Stimulated activated CD4-positive, alpha-beta T cell treated with anti-CD3 and anti-CD28 coated beads, Interleukin-12 subunit alpha, Interleukin-12 subunit beta, amount 100 ng/mL, for 4 hours (primary cell): ENCODE data around the gene ATF6B.
A peak's percentile ranks its signal among the peaks of the same experiment; 100 is the strongest.
"Not testable (repeated sequence)": the region's sequence is repeated elsewhere in the genome, so short reads cannot be mapped to it uniquely, and the experiment has no call there.

ENCODE experiments used
- DNase-seq: peaks from one replicate; pipeline ENCODE4 v3.0.0-alpha.2; 2020

Gene ATF6B

DNA sequence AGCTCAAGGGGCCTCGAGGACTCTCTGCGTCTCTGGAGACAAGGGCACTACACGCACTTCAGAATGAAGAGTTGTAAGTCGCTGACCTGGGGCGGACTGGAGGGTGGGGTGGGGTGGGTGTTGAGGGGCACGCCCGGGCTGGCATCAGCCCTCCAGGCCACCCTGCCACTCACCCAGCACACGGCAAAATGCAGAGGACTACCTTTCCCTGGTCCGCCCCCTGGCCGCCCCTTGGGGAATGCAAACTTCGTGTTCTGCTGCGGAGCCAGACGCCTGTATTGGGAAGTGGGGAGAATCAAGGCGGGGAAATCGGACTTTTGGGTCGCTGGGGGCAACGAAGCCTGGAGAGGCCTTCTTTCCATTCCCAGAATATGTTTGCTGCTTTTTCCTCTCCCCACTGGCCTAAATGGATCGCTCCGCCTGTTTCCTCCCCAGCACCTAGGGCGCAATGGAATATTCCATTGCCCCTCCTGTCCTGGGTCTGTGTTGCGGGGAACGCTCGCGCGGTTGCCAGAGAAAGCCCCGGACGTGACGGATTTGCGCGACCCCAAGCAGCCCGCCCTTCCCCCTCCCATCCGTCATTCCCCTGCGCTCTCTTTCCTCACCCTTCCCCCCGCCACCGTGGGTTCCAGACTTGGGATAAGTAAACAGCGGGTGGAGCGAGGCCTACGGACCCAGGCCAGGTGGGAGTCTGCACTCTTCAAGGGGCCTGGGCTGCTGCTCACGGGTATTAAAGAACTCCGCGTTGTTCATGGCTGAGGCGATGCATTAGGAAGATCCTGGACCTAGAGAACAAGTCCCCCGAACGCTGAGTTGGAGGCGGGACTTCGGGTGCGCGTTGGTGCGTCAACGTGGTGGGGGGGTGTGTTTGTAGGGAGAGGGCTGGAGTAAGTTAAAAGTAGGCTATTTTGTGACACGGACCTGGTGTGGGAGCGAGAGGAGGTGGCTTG lies 25.8 kb upstream of the ATF6B start, which contains the start of gene PPT2:
PPT2 (plus strand) TSS at position 578 of the 950 bp plus-strand sequence. CDS start 454 bp downstream, outside the sequence.
- DNase-seq, result peak; percentile 65

DNA sequence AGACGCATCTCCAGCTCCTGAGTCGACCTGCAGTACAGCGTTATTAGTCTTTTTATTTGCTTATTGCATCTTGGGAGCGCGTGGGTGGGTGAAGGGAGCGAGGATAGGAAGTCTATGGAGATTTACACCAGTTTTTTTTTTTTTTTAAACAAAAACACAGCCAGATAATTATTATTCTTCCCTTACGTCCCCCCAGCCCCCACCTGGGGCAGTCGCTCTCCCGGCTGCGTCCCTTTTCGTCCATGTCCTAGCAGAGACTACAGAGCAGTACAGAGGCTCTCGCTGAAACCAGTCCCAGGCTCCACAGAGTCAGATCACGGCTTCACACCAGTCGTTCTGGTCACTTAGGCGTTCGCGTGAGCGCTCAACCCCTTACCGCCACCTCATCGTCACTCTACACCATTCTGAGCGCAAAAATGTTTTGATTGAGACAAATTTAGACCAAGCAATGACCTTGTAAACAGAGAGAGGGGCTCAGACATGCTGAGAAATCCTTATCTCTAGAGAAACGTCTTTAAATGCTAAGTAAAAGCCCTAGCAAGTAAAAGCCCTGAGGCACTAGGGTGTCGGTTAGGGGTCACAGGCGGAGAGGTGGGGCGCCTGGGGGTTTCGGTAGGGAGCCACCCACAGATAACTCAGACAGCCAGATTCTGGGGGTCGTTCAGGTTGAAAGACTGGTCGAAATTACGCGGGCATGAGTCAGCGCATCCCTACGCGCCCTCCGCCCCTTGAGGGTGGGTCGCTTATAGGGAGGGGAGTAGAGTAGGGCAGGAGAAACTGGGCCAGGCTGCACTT lies 24.9 kb upstream of the ATF6B start:
- no peak for DNase-seq

GRCh38 chr6:32151863-32152768 lies 24.1 kb upstream of the ATF6B start, which contains the start of gene PRRT1:
TSS of gene PRRT1 (minus strand) at chr6:32151939. CDS start at chr6:32151827, 112 bp downstream.
- DNase-seq, result no peak

DNA sequence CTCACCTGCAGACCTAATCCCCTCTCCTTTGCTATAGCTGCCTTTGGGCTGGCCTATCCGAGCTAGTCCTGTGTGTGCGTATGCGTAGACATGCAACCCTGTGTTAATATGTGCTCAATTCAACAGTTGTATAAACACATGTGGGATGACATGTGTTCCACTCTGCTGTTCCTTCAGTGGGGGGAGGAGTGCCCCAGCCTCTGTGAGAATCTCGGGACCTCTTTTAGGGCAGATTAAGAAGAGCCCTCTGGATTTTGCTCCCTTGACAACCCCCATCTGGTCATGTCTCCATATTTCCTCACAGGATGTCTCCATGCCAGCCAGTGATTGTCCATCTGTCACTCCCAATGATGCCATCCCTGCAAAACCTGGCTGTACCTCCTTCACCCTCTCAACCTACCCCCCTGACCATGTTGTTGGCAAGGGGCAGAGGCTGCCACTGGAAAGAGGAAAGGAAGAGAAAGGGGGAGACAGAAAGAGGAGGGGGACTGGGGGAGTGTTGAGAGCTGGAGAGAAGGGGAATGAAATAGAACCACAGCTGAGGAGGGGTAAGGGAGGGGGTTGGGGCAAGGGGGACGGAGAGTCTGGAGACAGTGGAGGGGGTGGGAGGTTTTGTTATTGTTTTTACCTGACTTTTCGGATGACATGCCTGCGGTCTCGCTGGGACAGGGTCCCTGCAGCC lies 23.3 kb upstream of the ATF6B start:
- no peak for DNase-seq

- DNase-seq, result no peak
Measured at GRCh38 chr6:32149932-32150870, 22.2 kb upstream of the ATF6B start.

- no peak for DNase-seq
Measured at GRCh38 chr6:32149092-32149755, 21.2 kb upstream of the ATF6B start.

DNA sequence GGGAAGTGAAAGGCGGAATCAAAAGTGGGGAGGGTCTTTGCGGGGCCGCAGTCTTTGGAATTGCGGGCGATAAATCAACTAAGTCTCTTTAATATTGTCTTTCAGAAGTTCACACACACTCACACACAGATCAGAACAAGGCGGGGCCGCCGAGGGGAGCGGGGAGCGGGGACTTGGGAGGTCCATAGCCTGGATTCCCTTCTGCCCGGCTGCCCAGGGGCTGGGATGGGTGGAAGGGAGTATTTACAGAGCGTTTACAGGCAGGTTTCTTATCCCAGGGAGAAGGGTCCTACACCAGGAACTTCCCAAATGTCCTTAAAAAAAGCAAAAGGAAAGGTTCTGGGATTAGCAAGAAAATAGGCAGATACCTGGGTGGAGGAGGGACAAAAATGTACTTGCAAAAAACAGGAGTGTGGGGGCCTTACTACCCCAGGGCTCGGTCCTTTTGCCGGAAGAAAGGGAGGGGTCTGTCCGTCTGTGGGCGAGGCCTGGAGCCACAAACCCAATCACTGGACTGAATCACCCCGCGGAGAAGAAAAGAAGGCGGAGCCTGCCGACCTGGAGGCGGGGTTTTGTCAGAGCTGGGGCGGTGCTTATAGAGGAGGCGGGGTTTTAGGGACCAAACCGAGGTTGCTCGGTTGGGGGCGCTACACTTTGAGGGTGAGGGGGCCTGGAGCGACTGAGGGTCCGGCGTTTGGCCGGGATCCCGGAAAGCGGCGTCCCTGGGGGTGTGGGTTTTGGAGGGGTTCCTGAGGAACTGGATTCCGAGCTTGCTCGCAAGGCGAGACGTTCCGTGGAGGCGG lies 20.4 kb upstream of the ATF6B start:
- peak; percentile 60 for DNase-seq

- no peak for DNase-seq
Measured at GRCh38 chr6:32147401-32148132, 19.5 kb upstream of the ATF6B start.

- no peak for DNase-seq
Measured at GRCh38 chr6:32146687-32147086, 18.6 kb upstream of the ATF6B start.

- DNase-seq, result no peak
Measured at GRCh38 chr6:32146287-32146686, 18.2 kb upstream of the ATF6B start.

GRCh38 chr6:32144238-32144637 lies 16.2 kb upstream of the ATF6B start:
- not testable (repeated sequence) for DNase-seq

GRCh38 chr6:32140420-32141046 lies 12.5 kb upstream of the ATF6B start:
- DNase-seq, result no peak

DNA sequence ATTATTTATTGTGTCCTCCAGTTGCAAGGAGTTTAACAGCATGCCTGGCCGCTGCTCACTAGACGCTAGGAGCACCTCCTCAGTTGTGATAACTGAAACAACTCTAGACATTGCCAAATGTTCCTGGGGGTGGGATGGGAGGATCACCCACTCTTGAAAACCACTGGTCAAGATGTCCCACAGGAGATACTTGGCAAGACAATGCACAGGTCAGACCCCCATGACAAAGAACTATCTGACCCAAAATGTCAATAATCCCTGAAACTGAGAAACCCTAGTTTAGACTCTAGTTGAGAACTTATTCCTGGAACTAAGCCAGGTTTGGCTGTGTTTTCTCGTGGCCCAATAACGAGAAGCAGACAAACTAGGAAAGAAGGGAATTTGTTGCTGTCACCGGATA lies 11.5 kb upstream of the ATF6B start:
- DNase-seq, result no peak

DNA sequence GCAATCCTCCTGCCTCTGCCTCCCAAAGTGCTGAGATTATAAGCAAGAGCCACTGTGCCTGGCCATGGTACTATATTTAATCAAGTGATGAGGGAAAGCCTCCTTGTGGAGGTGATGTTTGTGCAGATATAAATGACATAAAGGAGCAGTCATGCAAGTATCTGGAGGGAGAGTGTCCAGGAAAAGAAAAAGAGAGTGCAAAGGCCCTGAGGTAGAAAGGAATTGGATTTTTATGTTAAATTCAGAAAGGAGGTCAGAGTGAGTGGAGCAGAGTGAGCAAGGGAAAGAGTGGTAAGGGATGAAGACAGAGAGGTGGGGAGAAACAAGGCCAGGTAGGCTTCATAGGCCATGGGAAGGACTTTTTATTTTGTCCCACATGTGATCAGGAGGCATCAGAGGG lies 9.4 kb upstream of the ATF6B start:
- no peak for DNase-seq

DNA sequence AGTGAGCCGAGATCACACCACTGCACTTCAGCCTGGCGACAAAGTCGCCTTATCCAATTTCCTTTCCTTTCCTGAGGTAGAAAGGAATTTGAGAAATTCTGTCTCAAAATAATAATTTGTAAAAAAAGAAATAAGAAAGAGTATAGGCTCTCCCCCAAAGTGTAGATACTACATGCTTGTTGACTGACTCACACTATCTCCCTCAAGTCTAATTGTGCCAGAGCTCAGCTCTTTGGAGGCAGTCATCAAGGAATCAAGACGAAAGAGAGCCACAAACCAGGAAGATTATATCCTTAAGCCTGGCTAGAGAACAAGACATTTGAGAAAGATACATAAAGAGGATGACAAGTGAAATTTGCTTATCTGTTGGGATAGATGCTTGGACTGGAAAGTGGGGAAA lies 5.7 kb upstream of the ATF6B start:
- DNase-seq, result no peak

GRCh38 chr6:32132110-32132509 lies 4.1 kb upstream of the ATF6B start:
- no peak for DNase-seq

GRCh38 chr6:32131439-32131948 lies 3.4 kb upstream of the ATF6B start:
- DNase-seq, result no peak
